ENCODE results near the gene STOX2.
"Not testable (repeated sequence)": the region's sequence is repeated elsewhere in the genome, so short reads cannot be mapped to it uniquely, and the experiment has no call there.

STOX2 gene

GRCh38 chr4:183940864-183941263, 35.8 kb downstream of the STOX2 start:
- Histone ChIP-seq H3K27me3 (ENCODE audit: insufficient read depth, low read length) (no peaks in the 10 kb centered on the region), H3K9me2 (ENCODE audit: low read depth, low read length) (no peaks in the 10 kb centered on the region), H2AFZ (ENCODE audit: low read length) (no peak overlapping the region), H3K4me3 (ENCODE audit: low read depth, low read length, poor library complexity, severe bottlenecking) (no peak overlapping the region), H3K27ac (ENCODE audit: low read depth, low read length, poor library complexity, severe bottlenecking) (no peak overlapping the region), H4K20me1 (ENCODE audit: insufficient read depth, low read length) (no peaks in the 10 kb centered on the region), H3K4me2 (ENCODE audit: low read length) (no peak overlapping the region), H3K9me3 (ENCODE audit: low read length) (no peaks in the 10 kb centered on the region), H3K79me2 (ENCODE audit: insufficient read depth, low read length) (no peaks in the 10 kb centered on the region), H3F3A (ENCODE audit: insufficient read depth, low read length) (no peaks in the 10 kb centered on the region), H3K36me3 (ENCODE audit: insufficient read depth, low read length) (no peaks in the 10 kb centered on the region), H3K4me1 (ENCODE audit: insufficient read depth, low read length, severe bottlenecking) (no peaks in the 10 kb centered on the region), H3K9ac (ENCODE audit: low read length) (no peak overlapping the region)
- TF ChIP-seq EZH2 (IDR thresholded peaks at IDR 0.05; ENCODE audit: borderline replicate concordance, low read length), result no peak

- H3K27ac ChIP-seq (ENCODE audit: low read depth, low read length, poor library complexity, severe bottlenecking), result no peak overlapping the region
- H2AFZ ChIP-seq (ENCODE audit: low read length), result no peak overlapping the region
- no peaks in the 10 kb centered on the region for H3F3A ChIP-seq (ENCODE audit: insufficient read depth, low read length)
- H3K4me1 ChIP-seq (ENCODE audit: insufficient read depth, low read length, severe bottlenecking), result no peaks in the 10 kb centered on the region
- H3K9ac ChIP-seq (ENCODE audit: low read length), result no peak overlapping the region
- no peaks in the 10 kb centered on the region for H3K36me3 ChIP-seq (ENCODE audit: insufficient read depth, low read length)
- no peaks in the 10 kb centered on the region for H4K20me1 ChIP-seq (ENCODE audit: insufficient read depth, low read length)
- H3K9me2 ChIP-seq (ENCODE audit: low read depth, low read length), result no peaks in the 10 kb centered on the region
- H3K27me3 ChIP-seq (ENCODE audit: insufficient read depth, low read length), result no peaks in the 10 kb centered on the region
- H3K9me3 ChIP-seq (ENCODE audit: low read length), result no peaks in the 10 kb centered on the region
- H3K4me3 ChIP-seq (ENCODE audit: low read depth, low read length, poor library complexity, severe bottlenecking), result no peak overlapping the region
- TF ChIP-seq EZH2 (IDR thresholded peaks at IDR 0.05; ENCODE audit: borderline replicate concordance, low read length) (no peak), CTCF (IDR thresholded peaks at IDR 0.05; ENCODE audit: low read length) (no peak)
- H3K79me2 ChIP-seq (ENCODE audit: insufficient read depth, low read length), result no peaks in the 10 kb centered on the region
- no peak overlapping the region for H3K4me2 ChIP-seq (ENCODE audit: low read length)
Observed at GRCh38 chr4:183941964-183942363, 36.9 kb downstream of the STOX2 start.

GRCh38 chr4:183945741-183946140, 40.6 kb downstream of the STOX2 start:
- H4K20me1 ChIP-seq (ENCODE audit: insufficient read depth, low read length), result no peaks in the 10 kb centered on the region
- H3K79me2 ChIP-seq (ENCODE audit: insufficient read depth, low read length), result no peaks in the 10 kb centered on the region
- H3K4me1 ChIP-seq (ENCODE audit: insufficient read depth, low read length, severe bottlenecking), result no peaks in the 10 kb centered on the region
- H3K27me3 ChIP-seq (ENCODE audit: insufficient read depth, low read length), result no peaks in the 10 kb centered on the region
- no peak overlapping the region for H3K4me2 ChIP-seq (ENCODE audit: low read length)
- no peaks in the 10 kb centered on the region for H3K9me3 ChIP-seq (ENCODE audit: low read length)
- no peaks in the 10 kb centered on the region for H3K9me2 ChIP-seq (ENCODE audit: low read depth, low read length)
- no peak overlapping the region for H2AFZ ChIP-seq (ENCODE audit: low read length)
- no peaks in the 10 kb centered on the region for H3F3A ChIP-seq (ENCODE audit: insufficient read depth, low read length)
- TF ChIP-seq CTCF (IDR thresholded peaks at IDR 0.05; ENCODE audit: low read length) (no peak), EZH2 (IDR thresholded peaks at IDR 0.05; ENCODE audit: borderline replicate concordance, low read length) (no peak)
- no peak overlapping the region for H3K9ac ChIP-seq (ENCODE audit: low read length)
- no peaks in the 10 kb centered on the region for H3K36me3 ChIP-seq (ENCODE audit: insufficient read depth, low read length)
- no peak overlapping the region for H3K4me3 ChIP-seq (ENCODE audit: low read depth, low read length, poor library complexity, severe bottlenecking)
- no peak overlapping the region for H3K27ac ChIP-seq (ENCODE audit: low read depth, low read length, poor library complexity, severe bottlenecking)

GRCh38 chr4:183950536-183950935, 45.4 kb downstream of the STOX2 start:
- no peaks in the 10 kb centered on the region for H3F3A ChIP-seq (ENCODE audit: insufficient read depth, low read length)
- no peaks in the 10 kb centered on the region for H3K4me1 ChIP-seq (ENCODE audit: insufficient read depth, low read length, severe bottlenecking)
- TF ChIP-seq EZH2 (IDR thresholded peaks at IDR 0.05; ENCODE audit: borderline replicate concordance, low read length) (no peak), CTCF (IDR thresholded peaks at IDR 0.05; ENCODE audit: low read length) (no peak)
- no peak overlapping the region for H3K9ac ChIP-seq (ENCODE audit: low read length)
- H3K79me2 ChIP-seq (ENCODE audit: insufficient read depth, low read length), result no peaks in the 10 kb centered on the region
- no peaks in the 10 kb centered on the region for H4K20me1 ChIP-seq (ENCODE audit: insufficient read depth, low read length)
- no peaks in the 10 kb centered on the region for H3K9me2 ChIP-seq (ENCODE audit: low read depth, low read length)
- no peak overlapping the region for H2AFZ ChIP-seq (ENCODE audit: low read length)
- H3K27me3 ChIP-seq (ENCODE audit: insufficient read depth, low read length), result no peaks in the 10 kb centered on the region
- no peaks in the 10 kb centered on the region for H3K36me3 ChIP-seq (ENCODE audit: insufficient read depth, low read length)
- no peaks in the 10 kb centered on the region for H3K9me3 ChIP-seq (ENCODE audit: low read length)
- no peak overlapping the region for H3K4me2 ChIP-seq (ENCODE audit: low read length)
- no peak overlapping the region for H3K27ac ChIP-seq (ENCODE audit: low read depth, low read length, poor library complexity, severe bottlenecking)
- no peak overlapping the region for H3K4me3 ChIP-seq (ENCODE audit: low read depth, low read length, poor library complexity, severe bottlenecking)

GRCh38 chr4:183952652-183953051, 47.5 kb downstream of the STOX2 start:
- H3K36me3 ChIP-seq (ENCODE audit: insufficient read depth, low read length); H4K20me1 ChIP-seq (ENCODE audit: insufficient read depth, low read length); H3F3A ChIP-seq (ENCODE audit: insufficient read depth, low read length); H3K4me1 ChIP-seq (ENCODE audit: insufficient read depth, low read length, severe bottlenecking); H3K9me2 ChIP-seq (ENCODE audit: low read depth, low read length); H3K9me3 ChIP-seq (ENCODE audit: low read length); H3K4me2 ChIP-seq (ENCODE audit: low read length); H3K9ac ChIP-seq (ENCODE audit: low read length); H2AFZ ChIP-seq (ENCODE audit: low read length); H3K79me2 ChIP-seq (ENCODE audit: insufficient read depth, low read length); H3K27me3 ChIP-seq (ENCODE audit: insufficient read depth, low read length); H3K27ac ChIP-seq (ENCODE audit: low read depth, low read length, poor library complexity, severe bottlenecking); H3K4me3 ChIP-seq (ENCODE audit: low read depth, low read length, poor library complexity, severe bottlenecking): not testable (repeated sequence)

Measured in OCI-LY1 (cell line).